ENCODE data around the gene GRAMD1B.

DNA sequence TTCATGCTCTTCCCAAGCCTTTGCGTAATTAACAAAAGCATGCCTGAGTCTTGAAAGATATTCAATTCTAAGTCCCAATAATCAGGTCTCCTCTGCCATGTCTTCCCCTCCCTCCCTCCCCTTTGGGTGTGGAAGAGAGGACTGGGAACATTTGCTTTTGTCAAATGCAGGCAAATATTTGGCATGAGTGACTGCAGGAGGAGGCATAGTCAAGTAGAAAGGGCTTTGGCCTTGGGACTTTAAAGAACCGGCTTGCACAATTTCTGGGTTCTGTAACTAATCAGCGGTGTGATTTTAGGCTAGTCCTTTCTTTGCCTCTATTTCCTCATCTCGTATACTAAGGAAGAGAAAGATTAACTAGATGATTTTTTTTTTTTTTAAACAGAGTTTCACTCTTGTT, 164.9 kb downstream of the GRAMD1B start:
- TF ChIP-seq, protein P1, sequence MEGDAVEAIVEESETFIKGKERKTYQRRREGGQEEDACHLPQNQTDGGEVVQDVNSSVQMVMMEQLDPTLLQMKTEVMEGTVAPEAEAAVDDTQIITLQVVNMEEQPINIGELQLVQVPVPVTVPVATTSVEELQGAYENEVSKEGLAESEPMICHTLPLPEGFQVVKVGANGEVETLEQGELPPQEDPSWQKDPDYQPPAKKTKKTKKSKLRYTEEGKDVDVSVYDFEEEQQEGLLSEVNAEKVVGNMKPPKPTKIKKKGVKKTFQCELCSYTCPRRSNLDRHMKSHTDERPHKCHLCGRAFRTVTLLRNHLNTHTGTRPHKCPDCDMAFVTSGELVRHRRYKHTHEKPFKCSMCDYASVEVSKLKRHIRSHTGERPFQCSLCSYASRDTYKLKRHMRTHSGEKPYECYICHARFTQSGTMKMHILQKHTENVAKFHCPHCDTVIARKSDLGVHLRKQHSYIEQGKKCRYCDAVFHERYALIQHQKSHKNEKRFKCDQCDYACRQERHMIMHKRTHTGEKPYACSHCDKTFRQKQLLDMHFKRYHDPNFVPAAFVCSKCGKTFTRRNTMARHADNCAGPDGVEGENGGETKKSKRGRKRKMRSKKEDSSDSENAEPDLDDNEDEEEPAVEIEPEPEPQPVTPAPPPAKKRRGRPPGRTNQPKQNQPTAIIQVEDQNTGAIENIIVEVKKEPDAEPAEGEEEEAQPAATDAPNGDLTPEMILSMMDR (IDR thresholded peaks at IDR 0.05; ENCODE audit: borderline replicate concordance, extremely low read depth, low read length, poor library complexity, severe bottlenecking) = no peak
- TF ChIP-seq EZH2 (IDR thresholded peaks at IDR 0.05; ENCODE audit: borderline replicate concordance, low read depth, low read length, severe bottlenecking) = no peak
